K562 (cell line): Measurements from ENCODE around the gene GABARAP. TPM values are rescaled to one million over a fixed set of nuclear protein-coding genes. Genes with fewer than 3 reads are reported as not detected.

Source experiments
- ARNT ChIP-seq, 2 experiments: fragments of 450-650 bp; IDR thresholded peaks; 2 replicates each; pipeline ENCODE4 v1.6.1; 2016; ENCODE audit warnings: mild to moderate bottlenecking in 1 of 2
- EGR1 ChIP-seq: fragments of 450-650 bp; conservative IDR thresholded peaks from 2 replicates; pipeline ENCODE4 v1.6.1; 2017; ENCODE audit warnings: mild to moderate bottlenecking
- GABPB1 ChIP-seq: sonication (generic); formaldehyde crosslinking; IDR thresholded peaks from 2 replicates; pipeline ENCODE4 v1.8.0; 2022; ENCODE audit warnings: mild to moderate bottlenecking, missing genetic modification reagents
- HDAC1 ChIP-seq, 2 experiments: fragments of 450-650 bp; IDR thresholded peaks; 2 replicates each; pipeline ENCODE4 v1.6.1; 2016 to 2017; ENCODE audit warnings: inconsistent platforms in 1 of 2, mild to moderate bottlenecking in 1 of 2, moderate library complexity in 1 of 2
- ILF3 ChIP-seq: fragments of 450-650 bp; IDR thresholded peaks from 2 replicates; pipeline ENCODE4 v1.6.1; 2018; ENCODE audit warnings: antibody characterized with exemption, mild to moderate bottlenecking, moderate library complexity, borderline replicate concordance
- RNF2 ChIP-seq: sonication (generic); IDR thresholded peaks from 2 replicates; pipeline ENCODE4 v1.6.1; 2016
- SETDB1 ChIP-seq: IDR thresholded peaks from one replicate; pipeline ENCODE4 v1.6.1; 2012; ENCODE audit warnings: low read length, control low read depth, inconsistent platforms
- SNAPC5 ChIP-seq: fragments of 250-450 bp; sonication (Bioruptor Pico); IDR thresholded peaks from 2 replicates; pipeline ENCODE4 v1.8.0; 2021; ENCODE audit warnings: moderate library complexity, mild to moderate bottlenecking, inconsistent platforms
- ZNF444 ChIP-seq: fragments of 250-450 bp; sonication (Bioruptor Pico); IDR thresholded peaks from 2 replicates; pipeline ENCODE4 v1.4.0; 2020; ENCODE audit warnings: mild to moderate bottlenecking, moderate library complexity
- ZNF740 ChIP-seq, 3 experiments: fragments of 200-800 bp in 1 of 3; sonication (Bioruptor generic) in 1 of 3; sonication (generic) in 1 of 3; formaldehyde crosslinking in 1 of 3; IDR thresholded peaks; 2 replicates each; pipeline versions ENCODE4 v1.6.1 to v1.8.0; 2016 to 2022; ENCODE audit warnings: mild to moderate bottlenecking in 2 of 3, missing compliant biosample characterization in 2 of 3, missing genetic modification characterization in 2 of 3, missing genetic modification reagents in 1 of 3
- polyA plus RNA-seq, 8 experiments: library from polyadenylated mRNA; depleted of rRNA in 4 of 8; stranded (reverse) in 5 of 8; unstranded in 3 of 8; fragments of >200 nt; fragmentation: Nextera tagmentation in 2 of 8; fragmentation: Illumina TruSeq in 1 of 8; extraction: Ambion mirVana in 2 of 8; extraction: Trizol in 1 of 8; gene quantifications; 2 replicates each; pipeline versions ENCODE4 v1.2.1 to v1.2.3, GENCODE V29; 2011 to 2014; ENCODE audit warnings: inconsistent platforms in 1 of 8, missing spikeins in 1 of 8
- total RNA-seq, 7 experiments: library from RNA; depleted of rRNA in 6 of 7; stranded (reverse); fragments of >200 nt in 6 of 7; fragmentation: Illumina TruSeq in 2 of 7; extraction: Trizol in 2 of 7; gene quantifications; 2 replicates each; pipeline versions ENCODE4 v1.2.1 to v1.2.3, GENCODE V29; 2011 to 2021; ENCODE audit warnings: low replicate concordance in 1 of 7
- TF ChIP-seq, protein P1 (sequence below): sonication (generic); formaldehyde crosslinking; IDR thresholded peaks from 2 replicates; pipeline ENCODE4 v1.8.1; 2023; ENCODE audit warnings: mild to moderate bottlenecking, missing genetic modification reagents
- TF ChIP-seq, protein P2 (sequence below), 2 experiments: fragments of 450-650 bp; formaldehyde crosslinking in 1 of 2; IDR thresholded peaks; 2 replicates each; pipeline versions ENCODE4 v1.4.0 to v1.6.1; 2014 to 2020; ENCODE audit warnings: mild to moderate bottlenecking in 2 of 2, borderline replicate concordance in 1 of 2, low read depth in 1 of 2
- TF ChIP-seq, protein P3 (sequence below): fragments of 250-450 bp; sonication (Bioruptor Pico); IDR thresholded peaks from 2 replicates; pipeline ENCODE4 v1.5.1; 2021; ENCODE audit warnings: mild to moderate bottlenecking

The GABARAP gene
- total and polyA plus RNA-seq, 9 of the 15 experiments (the other 6 are each of a cell fraction or from before 2014, with no cell fraction given), result 47.5 to 373 (median 152) TPM

- TF ChIP-seq RNF2, result no peak
- TF ChIP-seq SETDB1, result no peak
- TF ChIP-seq, protein P1, sequence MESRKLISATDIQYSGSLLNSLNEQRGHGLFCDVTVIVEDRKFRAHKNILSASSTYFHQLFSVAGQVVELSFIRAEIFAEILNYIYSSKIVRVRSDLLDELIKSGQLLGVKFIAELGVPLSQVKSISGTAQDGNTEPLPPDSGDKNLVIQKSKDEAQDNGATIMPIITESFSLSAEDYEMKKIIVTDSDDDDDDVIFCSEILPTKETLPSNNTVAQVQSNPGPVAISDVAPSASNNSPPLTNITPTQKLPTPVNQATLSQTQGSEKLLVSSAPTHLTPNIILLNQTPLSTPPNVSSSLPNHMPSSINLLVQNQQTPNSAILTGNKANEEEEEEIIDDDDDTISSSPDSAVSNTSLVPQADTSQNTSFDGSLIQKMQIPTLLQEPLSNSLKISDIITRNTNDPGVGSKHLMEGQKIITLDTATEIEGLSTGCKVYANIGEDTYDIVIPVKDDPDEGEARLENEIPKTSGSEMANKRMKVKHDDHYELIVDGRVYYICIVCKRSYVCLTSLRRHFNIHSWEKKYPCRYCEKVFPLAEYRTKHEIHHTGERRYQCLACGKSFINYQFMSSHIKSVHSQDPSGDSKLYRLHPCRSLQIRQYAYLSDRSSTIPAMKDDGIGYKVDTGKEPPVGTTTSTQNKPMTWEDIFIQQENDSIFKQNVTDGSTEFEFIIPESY (CRISPR knock-in tag), result 0 out of 2 replicates have a peak, but pooled peaks have one; percentile 26
- TF ChIP-seq, protein P2, sequence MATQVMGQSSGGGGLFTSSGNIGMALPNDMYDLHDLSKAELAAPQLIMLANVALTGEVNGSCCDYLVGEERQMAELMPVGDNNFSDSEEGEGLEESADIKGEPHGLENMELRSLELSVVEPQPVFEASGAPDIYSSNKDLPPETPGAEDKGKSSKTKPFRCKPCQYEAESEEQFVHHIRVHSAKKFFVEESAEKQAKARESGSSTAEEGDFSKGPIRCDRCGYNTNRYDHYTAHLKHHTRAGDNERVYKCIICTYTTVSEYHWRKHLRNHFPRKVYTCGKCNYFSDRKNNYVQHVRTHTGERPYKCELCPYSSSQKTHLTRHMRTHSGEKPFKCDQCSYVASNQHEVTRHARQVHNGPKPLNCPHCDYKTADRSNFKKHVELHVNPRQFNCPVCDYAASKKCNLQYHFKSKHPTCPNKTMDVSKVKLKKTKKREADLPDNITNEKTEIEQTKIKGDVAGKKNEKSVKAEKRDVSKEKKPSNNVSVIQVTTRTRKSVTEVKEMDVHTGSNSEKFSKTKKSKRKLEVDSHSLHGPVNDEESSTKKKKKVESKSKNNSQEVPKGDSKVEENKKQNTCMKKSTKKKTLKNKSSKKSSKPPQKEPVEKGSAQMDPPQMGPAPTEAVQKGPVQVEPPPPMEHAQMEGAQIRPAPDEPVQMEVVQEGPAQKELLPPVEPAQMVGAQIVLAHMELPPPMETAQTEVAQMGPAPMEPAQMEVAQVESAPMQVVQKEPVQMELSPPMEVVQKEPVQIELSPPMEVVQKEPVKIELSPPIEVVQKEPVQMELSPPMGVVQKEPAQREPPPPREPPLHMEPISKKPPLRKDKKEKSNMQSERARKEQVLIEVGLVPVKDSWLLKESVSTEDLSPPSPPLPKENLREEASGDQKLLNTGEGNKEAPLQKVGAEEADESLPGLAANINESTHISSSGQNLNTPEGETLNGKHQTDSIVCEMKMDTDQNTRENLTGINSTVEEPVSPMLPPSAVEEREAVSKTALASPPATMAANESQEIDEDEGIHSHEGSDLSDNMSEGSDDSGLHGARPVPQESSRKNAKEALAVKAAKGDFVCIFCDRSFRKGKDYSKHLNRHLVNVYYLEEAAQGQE (IDR thresholded peaks at IDR 0.05; ENCODE audit: borderline replicate concordance), result peak; percentile 72
- TF ChIP-seq, protein P2 (CRISPR knock-in tag; IDR thresholded peaks at IDR 0.05; ENCODE audit: low read depth), result no peak
- peak; percentile 50; the same call in 1 of the 2 replicates for TF ChIP-seq GABPB1 (CRISPR knock-in tag)
- TF ChIP-seq, protein P3, sequence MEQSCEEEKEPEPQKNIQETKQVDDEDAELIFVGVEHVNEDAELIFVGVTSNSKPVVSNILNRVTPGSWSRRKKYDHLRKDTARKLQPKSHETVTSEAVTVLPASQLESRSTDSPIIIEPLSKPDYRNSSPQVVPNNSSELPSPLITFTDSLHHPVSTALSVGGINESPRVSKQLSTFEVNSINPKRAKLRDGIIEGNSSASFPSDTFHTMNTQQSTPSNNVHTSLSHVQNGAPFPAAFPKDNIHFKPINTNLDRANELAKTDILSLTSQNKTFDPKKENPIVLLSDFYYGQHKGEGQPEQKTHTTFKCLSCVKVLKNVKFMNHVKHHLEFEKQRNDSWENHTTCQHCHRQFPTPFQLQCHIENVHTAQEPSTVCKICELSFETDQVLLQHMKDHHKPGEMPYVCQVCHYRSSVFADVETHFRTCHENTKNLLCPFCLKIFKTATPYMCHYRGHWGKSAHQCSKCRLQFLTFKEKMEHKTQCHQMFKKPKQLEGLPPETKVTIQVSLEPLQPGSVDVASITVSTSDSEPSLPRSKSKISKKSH (CRISPR knock-in tag), result 0 out of 2 replicates have a peak, but pooled peaks have one; percentile 40
- no peak for TF ChIP-seq SNAPC5 (CRISPR knock-in tag)
- TF ChIP-seq ARNT (IDR thresholded peaks at IDR 0.05), result peak; percentile 74 to 81; a peak in 2 of 4 replicates
- no peak for TF ChIP-seq ZNF444 (CRISPR knock-in tag)
- TF ChIP-seq ILF3, result 0 out of 2 replicates have a peak, but pooled peaks have one; percentile 61
- peak; percentile 78 for TF ChIP-seq EGR1
- peak; percentile 58; the same call in 1 of the 2 replicates for TF ChIP-seq ZNF740 (CRISPR knock-in tag; IDR thresholded peaks at IDR 0.05)
- no peak; a peak in 1 of 4 replicates for TF ChIP-seq ZNF740 (tag; IDR thresholded peaks at IDR 0.05)
- peak; percentile 40 to 97; a peak in 2 of 4 replicates for TF ChIP-seq HDAC1 (IDR thresholded peaks at IDR 0.05)
Observed at GRCh38 chr17:7242717-7243452, 636 bp upstream of the GABARAP start (continued).
